Panc1 (cell line): ENCODE data around the gene MTERF4.

Source experiments
- CTCF ChIP-seq: fragments of 450-650 bp; IDR thresholded peaks from 2 replicates; pipeline ENCODE4 v1.5.1; 2017; ENCODE audit warnings: mild to moderate bottlenecking
- POLR2AphosphoS5 ChIP-seq: IDR thresholded peaks from 2 replicates; pipeline ENCODE4 v1.6.1; 2012; ENCODE audit warnings: mild to moderate bottlenecking, low read depth, low read length, moderate library complexity

- TF ChIP-seq CTCF (no peak), POLR2AphosphoS5 (no peak)
These were observed 14.4 kb downstream of the MTERF4 start for GRCh38 chr2:241087420-241088268.
